K562 (cell line): ENCODE measurements around the gene SYNCRIP. TPM values are rescaled to one million over a fixed set of nuclear protein-coding genes. Genes with fewer than 3 reads are reported as not detected.

Experiments used
- ADNP ChIP-seq: fragments of 200-800 bp; sonication (Bioruptor generic); IDR thresholded peaks from 2 replicates; pipeline ENCODE4 v1.6.1; 2016; ENCODE audit warnings: missing genetic modification characterization, missing compliant biosample characterization
- CTBP1 ChIP-seq: fragments of 450-650 bp; IDR thresholded peaks from 2 replicates; pipeline ENCODE4 v1.6.1; 2016; ENCODE audit warnings: borderline replicate concordance
- KLF6 ChIP-seq: fragments of 250-450 bp; sonication (Bioruptor Pico); IDR thresholded peaks from 2 replicates; pipeline ENCODE4 v1.4.0; 2020; ENCODE audit warnings: mild to moderate bottlenecking, moderate library complexity, borderline replicate concordance
- LCOR ChIP-seq: sonication (generic); formaldehyde crosslinking; IDR thresholded peaks from 2 replicates; pipeline ENCODE4 v1.8.0; 2022; ENCODE audit warnings: mild to moderate bottlenecking, missing genetic modification reagents
- MYBL2 ChIP-seq, 2 experiments: fragments of 450-650 bp in 1 of 2; sonication (generic) in 1 of 2; formaldehyde crosslinking in 1 of 2; IDR thresholded peaks; 2 replicates each; pipeline versions ENCODE4 v1.6.1 to v1.8.1; 2017 to 2022; ENCODE audit warnings: borderline replicate concordance in 1 of 2, inconsistent platforms in 1 of 2, low read depth in 1 of 2, mild to moderate bottlenecking in 1 of 2, missing genetic modification reagents in 1 of 2, moderate library complexity in 1 of 2
- NBN ChIP-seq: fragments of 450-650 bp; IDR thresholded peaks from 2 replicates; pipeline ENCODE4 v1.6.1; 2016; ENCODE audit warnings: low read depth, mild to moderate bottlenecking
- NCOR1 ChIP-seq: fragments of 450-650 bp; IDR thresholded peaks from 2 replicates; pipeline ENCODE4 v1.6.1; 2016; ENCODE audit warnings: mild to moderate bottlenecking, moderate library complexity
- NFATC3 ChIP-seq: fragments of 450-650 bp; IDR thresholded peaks from 2 replicates; pipeline ENCODE4 v1.6.1; 2017; ENCODE audit warnings: mild to moderate bottlenecking
- NR2F6 ChIP-seq: fragments of 450-650 bp; formaldehyde crosslinking; IDR thresholded peaks from 2 replicates; pipeline ENCODE4 v1.4.0; 2020; ENCODE audit warnings: mild to moderate bottlenecking
- RAD21 ChIP-seq, 2 experiments: fragments of 250-450 bp in 1 of 2; fragments of 450-650 bp in 1 of 2; sonication (Bioruptor Pico) in 1 of 2; formaldehyde crosslinking in 1 of 2; IDR thresholded peaks in 1 of 2; conservative IDR thresholded peaks in 1 of 2; 2 replicates each; pipeline versions ENCODE4 v1.4.0 to v1.8.0; 2020 to 2022; ENCODE audit warnings: mild to moderate bottlenecking in 2 of 2, moderate library complexity in 1 of 2
- RCOR1 ChIP-seq, 2 experiments: IDR thresholded peaks; 2 replicates each; pipeline ENCODE4 v1.6.1; 2012; ENCODE audit warnings: low read depth in 2 of 2, low read length in 2 of 2, borderline replicate concordance in 1 of 2, improper control_type of control experiment in 1 of 2
- SNRNP70 ChIP-seq: fragments of 200-400 bp; formaldehyde crosslinking; optimal IDR thresholded peaks from 2 replicates; pipeline ENCODE3; 2017; ENCODE audit warnings: low read depth, low read length
- SREBF1 ChIP-seq: fragments of 150-350 bp; IDR thresholded peaks from 2 replicates; pipeline ENCODE4 v1.6.1; 2014; ENCODE audit warnings: antibody characterized with exemption, low read depth, low read length, borderline replicate concordance
- STAG1 ChIP-seq: sonication (generic); formaldehyde crosslinking; IDR thresholded peaks from 2 replicates; pipeline ENCODE4 v1.5.0; 2020; ENCODE audit warnings: missing genetic modification reagents, borderline replicate concordance
- TAF9B ChIP-seq: fragments of 450-650 bp; IDR thresholded peaks from 2 replicates; pipeline ENCODE4 v1.6.1; 2018; ENCODE audit warnings: mild to moderate bottlenecking; ENCODE audit not compliant: partially characterized antibody
- ZBTB1 ChIP-seq: sonication (generic); formaldehyde crosslinking; IDR thresholded peaks from 2 replicates; pipeline ENCODE4 v1.8.1; 2023; ENCODE audit warnings: missing genetic modification reagents, low read depth, mild to moderate bottlenecking, borderline replicate concordance
- polyA plus RNA-seq, 8 experiments: library from polyadenylated mRNA; depleted of rRNA in 4 of 8; stranded (reverse) in 5 of 8; unstranded in 3 of 8; fragments of >200 nt; fragmentation: Nextera tagmentation in 2 of 8; fragmentation: Illumina TruSeq in 1 of 8; extraction: Ambion mirVana in 2 of 8; extraction: Trizol in 1 of 8; gene quantifications; 2 replicates each; pipeline versions ENCODE4 v1.2.1 to v1.2.3, GENCODE V29; 2011 to 2014; ENCODE audit warnings: inconsistent platforms in 1 of 8, missing spikeins in 1 of 8
- total RNA-seq, 7 experiments: library from RNA; depleted of rRNA in 6 of 7; stranded (reverse); fragments of >200 nt in 6 of 7; fragmentation: Illumina TruSeq in 2 of 7; extraction: Trizol in 2 of 7; gene quantifications; 2 replicates each; pipeline versions ENCODE4 v1.2.1 to v1.2.3, GENCODE V29; 2011 to 2021; ENCODE audit warnings: low replicate concordance in 1 of 7
- TF ChIP-seq, protein P1 (sequence below): fragments of 450-650 bp; conservative IDR thresholded peaks from 2 replicates; pipeline ENCODE4 v1.6.1; 2016; ENCODE audit warnings: missing genetic modification characterization, low read depth, mild to moderate bottlenecking, missing compliant biosample characterization, moderate library complexity
- TF ChIP-seq, protein P2 (sequence below): sonication (generic); formaldehyde crosslinking; IDR thresholded peaks from 2 replicates; pipeline ENCODE4 v1.8.0; 2022; ENCODE audit warnings: mild to moderate bottlenecking, missing genetic modification reagents
- TF ChIP-seq, protein P3 (sequence below): fragments of 250-450 bp; sonication (Bioruptor Pico); IDR thresholded peaks from 2 replicates; pipeline ENCODE4 v1.4.0; 2020
- TF ChIP-seq, protein P4 (sequence below): fragments of 200-800 bp; sonication (Bioruptor generic); IDR thresholded peaks from 2 replicates; pipeline ENCODE4 v1.6.1; 2017; ENCODE audit warnings: missing genetic modification characterization, missing compliant biosample characterization
- TF ChIP-seq, protein P5 (sequence below): fragments of 450-650 bp; formaldehyde crosslinking; IDR thresholded peaks from 2 replicates; pipeline ENCODE4 v1.4.0; 2020; ENCODE audit warnings: mild to moderate bottlenecking

Gene SYNCRIP
- total and polyA plus RNA-seq, 9 of the 15 experiments (the other 6 are each of a cell fraction or from before 2014, with no cell fraction given), result 46.5 to 295 (median 140) TPM

DNA sequence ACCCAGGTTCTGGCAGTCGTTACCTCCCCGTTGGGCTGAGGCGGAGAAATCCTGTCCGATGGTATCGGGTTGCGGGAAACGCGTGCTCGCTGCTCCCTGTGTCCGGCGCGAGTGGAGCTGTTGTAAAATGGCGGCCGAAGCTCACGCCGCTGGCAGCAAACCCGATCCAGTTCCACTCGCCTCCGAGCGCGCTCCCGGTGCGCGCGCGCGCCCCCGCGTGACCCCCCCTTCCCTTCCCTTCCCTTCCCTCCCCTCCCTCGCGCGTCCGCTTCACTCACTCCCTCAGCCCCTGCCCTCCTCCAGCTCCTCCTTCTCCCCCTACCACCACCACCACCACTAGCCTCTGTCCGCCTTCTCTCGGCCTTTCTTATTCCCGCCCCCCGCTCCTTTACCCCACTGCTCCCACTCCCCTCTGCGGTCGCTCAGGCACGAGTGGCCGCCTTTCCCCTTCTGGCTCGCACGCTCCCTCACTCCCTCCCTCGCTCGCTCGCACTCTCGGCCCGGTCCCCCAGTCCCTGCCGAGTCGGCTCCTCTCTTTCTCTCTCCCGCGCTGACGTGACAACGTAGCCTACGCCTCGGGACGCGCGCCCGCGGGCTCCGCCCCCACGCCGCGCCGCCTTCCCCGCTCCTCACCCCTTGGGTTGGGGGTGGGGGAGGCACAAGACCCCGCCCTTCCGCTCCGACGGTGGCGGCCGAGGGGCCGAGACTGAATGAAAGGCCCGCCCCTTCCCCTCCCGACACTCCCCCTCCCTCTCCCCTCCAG, at the start of gene SYNCRIP (continued):
- TF ChIP-seq RCOR1 (IDR thresholded peaks at IDR 0.05; ENCODE audit: borderline replicate concordance in 1 of 2, low read depth in 2 of 2, low read length in 2 of 2), result peak in 1 of 2 experiments; percentile 38; a peak in 1 of 4 replicates
- TF ChIP-seq NCOR1, result peak; percentile 67
- TF ChIP-seq LCOR, result peak; percentile 79
- TF ChIP-seq SNRNP70, result no peak
- TF ChIP-seq MYBL2 (IDR thresholded peaks at IDR 0.05; ENCODE audit: low read depth), result no peak
- no peak for TF ChIP-seq MYBL2 (CRISPR knock-in tag; IDR thresholded peaks at IDR 0.05; ENCODE audit: borderline replicate concordance)
- no peak for TF ChIP-seq STAG1
- TF ChIP-seq RAD21 (CRISPR knock-in tag; conservative IDR thresholded peaks at IDR 0.05 in 1 of 2, IDR thresholded peaks at IDR 0.05 in 1 of 2), result no peak
- TF ChIP-seq ADNP, result no peak
- TF ChIP-seq, protein P1, sequence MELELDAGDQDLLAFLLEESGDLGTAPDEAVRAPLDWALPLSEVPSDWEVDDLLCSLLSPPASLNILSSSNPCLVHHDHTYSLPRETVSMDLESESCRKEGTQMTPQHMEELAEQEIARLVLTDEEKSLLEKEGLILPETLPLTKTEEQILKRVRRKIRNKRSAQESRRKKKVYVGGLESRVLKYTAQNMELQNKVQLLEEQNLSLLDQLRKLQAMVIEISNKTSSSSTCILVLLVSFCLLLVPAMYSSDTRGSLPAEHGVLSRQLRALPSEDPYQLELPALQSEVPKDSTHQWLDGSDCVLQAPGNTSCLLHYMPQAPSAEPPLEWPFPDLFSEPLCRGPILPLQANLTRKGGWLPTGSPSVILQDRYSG (tag), result no peak
- no peak for TF ChIP-seq NR2F6 (CRISPR knock-in tag)
- peak; percentile 97 for TF ChIP-seq NBN
- TF ChIP-seq, protein P2, sequence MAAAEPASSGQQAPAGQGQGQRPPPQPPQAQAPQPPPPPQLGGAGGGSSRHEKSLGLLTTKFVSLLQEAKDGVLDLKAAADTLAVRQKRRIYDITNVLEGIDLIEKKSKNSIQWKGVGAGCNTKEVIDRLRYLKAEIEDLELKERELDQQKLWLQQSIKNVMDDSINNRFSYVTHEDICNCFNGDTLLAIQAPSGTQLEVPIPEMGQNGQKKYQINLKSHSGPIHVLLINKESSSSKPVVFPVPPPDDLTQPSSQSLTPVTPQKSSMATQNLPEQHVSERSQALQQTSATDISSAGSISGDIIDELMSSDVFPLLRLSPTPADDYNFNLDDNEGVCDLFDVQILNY (CRISPR knock-in tag), result peak; percentile 54; the same call in 1 of the 2 replicates
- no peak for TF ChIP-seq SREBF1
- TF ChIP-seq TAF9B, result peak; percentile 90
- peak; percentile 9; the same call in 1 of the 2 replicates for TF ChIP-seq KLF6 (CRISPR knock-in tag)
- peak; percentile 74; the same call in 1 of the 2 replicates for TF ChIP-seq ZBTB1
- TF ChIP-seq NFATC3, result no peak
- TF ChIP-seq, protein P3, sequence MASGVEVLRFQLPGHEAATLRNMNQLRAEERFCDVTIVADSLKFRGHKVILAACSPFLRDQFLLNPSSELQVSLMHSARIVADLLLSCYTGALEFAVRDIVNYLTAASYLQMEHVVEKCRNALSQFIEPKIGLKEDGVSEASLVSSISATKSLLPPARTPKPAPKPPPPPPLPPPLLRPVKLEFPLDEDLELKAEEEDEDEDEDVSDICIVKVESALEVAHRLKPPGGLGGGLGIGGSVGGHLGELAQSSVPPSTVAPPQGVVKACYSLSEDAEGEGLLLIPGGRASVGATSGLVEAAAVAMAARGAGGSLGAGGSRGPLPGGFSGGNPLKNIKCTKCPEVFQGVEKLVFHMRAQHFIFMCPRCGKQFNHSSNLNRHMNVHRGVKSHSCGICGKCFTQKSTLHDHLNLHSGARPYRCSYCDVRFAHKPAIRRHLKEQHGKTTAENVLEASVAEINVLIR, result peak; percentile 49; the same call in 1 of the 2 replicates
- TF ChIP-seq, protein P4, sequence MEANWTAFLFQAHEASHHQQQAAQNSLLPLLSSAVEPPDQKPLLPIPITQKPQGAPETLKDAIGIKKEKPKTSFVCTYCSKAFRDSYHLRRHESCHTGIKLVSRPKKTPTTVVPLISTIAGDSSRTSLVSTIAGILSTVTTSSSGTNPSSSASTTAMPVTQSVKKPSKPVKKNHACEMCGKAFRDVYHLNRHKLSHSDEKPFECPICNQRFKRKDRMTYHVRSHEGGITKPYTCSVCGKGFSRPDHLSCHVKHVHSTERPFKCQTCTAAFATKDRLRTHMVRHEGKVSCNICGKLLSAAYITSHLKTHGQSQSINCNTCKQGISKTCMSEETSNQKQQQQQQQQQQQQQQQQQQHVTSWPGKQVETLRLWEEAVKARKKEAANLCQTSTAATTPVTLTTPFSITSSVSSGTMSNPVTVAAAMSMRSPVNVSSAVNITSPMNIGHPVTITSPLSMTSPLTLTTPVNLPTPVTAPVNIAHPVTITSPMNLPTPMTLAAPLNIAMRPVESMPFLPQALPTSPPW (CRISPR knock-in tag), result peak; percentile 94
- TF ChIP-seq, protein P5, sequence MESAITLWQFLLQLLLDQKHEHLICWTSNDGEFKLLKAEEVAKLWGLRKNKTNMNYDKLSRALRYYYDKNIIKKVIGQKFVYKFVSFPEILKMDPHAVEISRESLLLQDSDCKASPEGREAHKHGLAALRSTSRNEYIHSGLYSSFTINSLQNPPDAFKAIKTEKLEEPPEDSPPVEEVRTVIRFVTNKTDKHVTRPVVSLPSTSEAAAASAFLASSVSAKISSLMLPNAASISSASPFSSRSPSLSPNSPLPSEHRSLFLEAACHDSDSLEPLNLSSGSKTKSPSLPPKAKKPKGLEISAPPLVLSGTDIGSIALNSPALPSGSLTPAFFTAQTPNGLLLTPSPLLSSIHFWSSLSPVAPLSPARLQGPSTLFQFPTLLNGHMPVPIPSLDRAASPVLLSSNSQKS (CRISPR knock-in tag), result no peak
- TF ChIP-seq CTBP1, result no peak; the same call in 1 of the 2 replicates
